NK-92 treated with Interleukin-12 subunit alpha and Interleukin-12 subunit beta, amount 100 ng/mL, for 24 hours (cell line): Measurements from ENCODE around the gene CD2.
A peak's percentile ranks its signal among the peaks of the same experiment; 100 is the strongest.

Source experiments
- DNase-seq: peaks from one replicate; lab custom pipeline; 2025; lab: John Stamatoyannopoulos, UW

Gene CD2

GRCh38 chr1:116760996-116761665 is 6.9 kb downstream of the CD2 start:
- no peak for DNase-seq

GRCh38 chr1:116762281-116762680 is 8.1 kb downstream of the CD2 start:
- no peak for DNase-seq

DNA sequence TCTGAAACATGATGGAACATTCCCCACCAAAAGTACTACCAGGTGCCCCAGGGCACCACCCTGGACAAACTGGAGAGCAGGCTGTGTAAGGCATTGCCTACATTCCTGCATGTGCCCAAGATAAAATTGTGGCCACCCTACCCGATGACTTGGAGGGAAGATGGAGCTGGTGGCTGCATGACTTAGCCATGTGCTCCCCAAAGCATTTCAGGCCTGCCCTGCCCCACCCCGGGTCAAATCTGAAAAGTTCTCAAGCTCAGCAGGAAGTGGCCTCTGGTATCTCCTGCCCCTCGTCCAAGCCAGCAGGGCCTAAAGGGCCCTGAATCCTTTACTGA is 8.5 kb downstream of the CD2 start:
- DNase-seq, result no peak

DNA sequence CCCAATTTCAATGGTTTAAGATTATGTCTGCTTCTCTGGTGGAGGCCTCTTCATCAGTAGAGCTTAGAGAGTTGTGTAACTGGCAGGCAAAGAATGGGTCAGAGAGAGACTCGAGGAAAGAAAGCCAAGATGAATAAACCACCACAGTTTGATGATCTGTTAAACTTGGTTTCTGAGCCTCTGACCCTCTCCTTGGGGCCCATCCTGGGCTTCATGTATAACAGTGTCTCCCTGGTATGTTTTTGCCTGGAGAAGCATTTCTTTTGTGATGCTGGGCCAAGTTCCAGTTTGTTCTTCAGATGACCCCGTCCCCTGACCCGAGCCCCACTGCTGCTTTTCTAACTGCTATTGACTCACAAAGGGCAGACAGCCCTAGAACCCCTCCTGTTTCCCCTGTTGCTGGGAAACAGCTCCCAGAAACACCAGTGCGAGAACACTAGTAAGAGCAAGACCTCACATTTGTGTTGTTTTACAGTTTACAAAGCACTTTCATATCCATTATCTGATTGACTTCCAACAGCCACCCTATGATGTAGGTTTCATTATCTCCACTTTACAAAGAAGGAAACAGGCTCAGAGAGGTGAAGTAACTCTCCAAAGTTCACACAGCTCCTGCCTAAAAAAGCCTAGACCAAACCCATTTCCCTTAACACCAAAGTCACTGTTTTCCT is 9.0 kb downstream of the CD2 start:
- no peak for DNase-seq

DNA sequence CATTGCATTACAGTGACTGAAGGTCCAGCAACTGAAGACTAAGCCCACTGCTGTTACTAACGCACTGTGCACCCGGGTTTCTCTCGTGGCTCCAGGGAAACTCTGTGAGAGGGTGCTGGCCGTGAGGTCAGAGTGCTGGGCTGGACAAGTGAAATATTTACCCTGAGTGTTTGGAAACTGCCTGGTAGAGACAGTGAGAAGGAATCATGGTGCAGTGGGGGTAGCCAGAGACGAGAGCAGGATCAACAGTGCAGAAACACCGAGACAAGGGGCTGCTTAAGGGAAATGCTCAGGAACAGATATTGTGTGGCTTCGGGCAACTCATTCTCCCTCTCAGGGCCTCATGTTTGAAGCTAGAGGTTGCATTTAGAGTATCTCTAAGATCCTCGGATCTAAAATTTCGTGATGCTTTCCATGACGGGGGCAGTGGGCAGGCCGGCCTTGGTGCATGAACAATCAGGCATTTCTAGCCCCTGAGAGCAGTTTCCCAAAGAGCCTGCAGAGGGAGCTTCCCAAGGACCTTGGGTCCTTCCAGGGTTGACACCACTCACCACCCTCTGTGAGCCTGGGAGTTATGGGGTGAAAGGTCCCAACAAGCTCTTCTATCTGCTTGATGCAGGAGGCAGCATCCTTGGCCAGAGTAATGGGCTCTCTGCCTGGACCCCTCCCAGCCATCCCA is 9.7 kb downstream of the CD2 start:
- peak; percentile 19 for DNase-seq

DNA sequence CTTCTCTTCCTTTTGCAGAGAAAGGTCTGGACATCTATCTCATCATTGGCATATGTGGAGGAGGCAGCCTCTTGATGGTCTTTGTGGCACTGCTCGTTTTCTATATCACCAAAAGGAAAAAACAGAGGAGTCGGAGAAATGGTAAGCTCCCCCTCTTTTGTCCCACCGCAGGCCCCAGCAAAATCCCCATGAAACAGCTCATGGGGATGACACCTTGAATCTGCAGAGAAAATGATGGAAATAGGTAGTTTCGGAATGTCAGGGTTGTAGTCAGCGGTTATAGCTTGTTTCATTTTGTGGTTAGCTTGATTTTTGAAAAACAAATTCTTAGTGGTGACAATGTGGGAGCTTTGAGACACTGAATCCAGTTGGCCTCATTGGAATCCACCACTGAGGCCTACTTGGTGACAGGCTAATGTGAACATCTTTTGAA is 10.3 kb downstream of the CD2 start:
- no peak for DNase-seq

DNA sequence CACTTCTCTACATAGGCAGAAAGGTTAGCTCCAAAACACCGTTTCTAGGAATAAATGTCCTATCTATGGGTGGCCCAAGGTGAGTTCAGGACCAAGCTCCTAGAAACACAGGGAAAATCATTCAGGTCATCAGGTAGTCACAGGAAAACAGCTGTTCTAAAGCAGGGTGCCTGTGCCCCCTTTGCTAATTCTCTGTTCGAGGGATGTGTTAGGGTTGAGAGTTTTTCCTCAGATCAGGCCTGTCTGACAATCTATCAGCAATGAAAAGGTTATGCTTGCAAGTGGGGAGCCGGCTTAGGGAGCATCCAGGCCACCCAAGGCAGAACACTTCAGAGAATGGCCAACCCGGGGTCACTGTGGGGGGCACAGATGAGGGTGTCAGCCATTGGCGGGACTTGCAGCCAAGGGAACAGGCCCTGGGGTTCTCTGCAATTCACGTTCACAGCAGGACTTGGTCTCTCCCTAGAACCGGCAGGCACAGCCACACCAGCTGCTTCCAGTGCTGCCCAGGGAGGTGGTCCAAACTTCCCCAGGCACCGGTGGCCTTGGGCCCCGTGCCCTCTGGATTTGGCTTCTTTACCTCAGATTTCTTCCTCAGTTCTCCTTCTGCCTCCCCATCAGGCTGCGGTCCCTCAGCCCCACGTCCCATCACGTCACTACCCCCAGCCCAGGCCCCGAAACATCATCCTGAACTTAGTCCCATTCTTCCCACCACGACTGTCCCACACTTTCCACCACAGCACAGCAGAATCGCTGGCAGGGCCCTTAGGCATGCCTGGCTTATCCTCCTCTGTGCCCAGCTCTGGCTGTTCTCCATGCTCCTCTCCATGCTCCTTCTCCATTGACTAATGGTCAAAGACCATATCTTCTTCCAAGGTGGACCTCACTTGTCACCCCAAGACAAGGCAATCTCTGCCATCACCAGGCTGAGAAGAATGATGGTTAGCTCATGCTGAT is 11.0 kb downstream of the CD2 start:
- DNase-seq, result no peak

- no peak for DNase-seq
Measured at GRCh38 chr1:116765962-116766361, 11.7 kb downstream of the CD2 start.

DNA sequence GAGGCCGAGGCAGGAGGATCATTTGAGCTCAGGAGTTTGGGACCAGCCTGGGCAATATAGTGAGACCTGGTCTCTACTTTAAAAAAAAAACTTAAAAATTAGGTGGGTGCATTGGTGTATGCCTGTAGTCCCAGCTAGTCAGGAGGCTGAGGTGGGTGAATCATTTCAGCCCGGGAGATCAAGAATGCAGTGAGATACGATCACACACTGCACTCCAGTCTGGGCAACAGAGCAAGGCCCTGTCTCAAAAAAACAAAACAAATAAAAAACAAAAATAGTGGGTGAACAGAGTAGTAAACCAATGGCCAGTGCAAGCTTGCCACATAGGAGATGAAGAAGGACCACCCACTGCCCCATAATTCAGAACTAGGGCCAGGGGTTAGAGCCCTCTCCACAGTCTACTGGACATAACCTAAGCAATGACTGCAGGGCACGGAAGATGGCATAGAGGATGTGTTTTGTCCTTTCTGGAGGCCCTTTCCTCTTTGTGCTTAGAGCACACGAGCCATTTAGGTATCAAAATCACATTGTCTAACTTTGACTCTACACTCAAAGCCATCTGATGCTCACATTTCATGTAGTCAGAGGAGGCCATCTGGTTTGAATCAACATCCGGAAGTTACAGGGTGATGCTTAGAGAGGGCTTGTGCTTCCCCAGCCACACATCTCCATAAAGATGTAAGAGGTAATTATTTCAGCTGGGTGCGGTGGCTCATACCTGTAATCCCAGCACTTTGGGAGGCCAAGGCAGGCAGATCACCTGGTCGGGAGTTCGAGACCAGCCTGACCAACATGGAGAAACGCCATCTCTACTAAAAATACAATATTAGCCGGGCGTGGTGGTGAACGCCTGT is 12.6 kb downstream of the CD2 start:
- no peak for DNase-seq

DNA sequence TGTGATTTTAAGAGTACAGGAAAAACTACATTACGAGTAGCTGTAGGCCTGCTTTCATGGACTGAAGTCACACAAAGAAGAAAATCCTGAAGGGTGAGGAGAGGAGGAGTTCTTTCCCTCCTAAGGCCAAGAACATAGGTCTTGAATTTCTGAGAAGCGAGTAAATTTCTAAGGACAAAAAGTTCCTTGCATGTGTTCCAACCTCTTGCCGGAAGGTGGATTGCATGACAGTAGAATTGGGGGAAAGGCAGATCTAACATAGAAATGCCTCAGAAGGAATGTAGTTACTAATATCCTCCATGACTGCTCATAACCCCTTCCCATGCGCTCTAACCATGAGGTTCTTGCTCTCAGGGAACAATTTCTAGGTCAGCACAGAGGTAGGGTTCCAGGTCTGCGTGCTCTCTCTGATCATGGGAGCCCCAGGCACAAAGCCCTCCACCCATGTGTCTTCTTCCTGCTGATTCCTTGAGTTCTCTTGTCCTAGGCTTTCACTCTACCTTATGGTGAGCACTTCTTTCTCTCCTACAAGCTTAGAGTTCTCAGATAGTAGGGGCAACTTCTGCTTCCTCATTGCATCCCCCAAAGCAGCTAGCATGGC is 13.7 kb downstream of the CD2 start:
- no peak for DNase-seq

GRCh38 chr1:116768416-116769103 is 14.3 kb downstream of the CD2 start:
- DNase-seq, result no peak

- DNase-seq, result no peak
Measured at GRCh38 chr1:116769104-116769452, 14.8 kb downstream of the CD2 start.

GRCh38 chr1:116769561-116769977 is 15.3 kb downstream of the CD2 start:
- DNase-seq, result peak; percentile 53

- DNase-seq, result no peak
Measured at GRCh38 chr1:116769994-116770393, 15.8 kb downstream of the CD2 start.

GRCh38 chr1:116770625-116771024 is 16.4 kb downstream of the CD2 start:
- no peak for DNase-seq

DNA sequence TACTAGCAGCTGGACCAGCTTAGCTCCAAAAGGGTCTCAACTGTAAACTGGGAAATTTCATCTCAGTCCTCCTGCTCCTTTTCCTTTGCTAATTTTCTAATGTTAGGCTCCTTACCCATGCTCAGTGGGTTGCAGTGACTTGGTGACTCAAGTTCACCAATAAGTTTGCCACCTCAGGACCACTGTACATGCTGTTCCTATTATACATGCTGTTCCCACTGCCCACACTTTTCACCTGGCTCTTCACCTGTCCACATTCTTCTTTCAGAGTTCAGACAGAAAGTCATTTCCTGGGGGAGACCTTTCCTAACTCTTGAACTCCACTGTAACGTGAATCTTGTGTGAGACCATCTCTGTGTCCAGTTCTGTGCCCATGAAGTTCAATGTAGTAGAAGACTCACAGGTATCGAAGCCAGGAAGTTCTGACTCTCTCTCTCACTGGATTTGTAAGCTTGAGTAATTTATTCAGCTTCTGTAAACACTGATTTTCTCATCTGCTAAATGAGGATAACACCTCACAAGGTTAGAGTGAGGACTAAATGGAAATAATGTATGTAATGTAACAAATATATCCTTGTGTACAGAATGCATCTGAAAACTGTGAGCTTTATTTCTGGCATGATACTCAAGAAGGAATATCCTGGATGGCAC is 17.9 kb downstream of the CD2 start:
- DNase-seq, result no peak

DNA sequence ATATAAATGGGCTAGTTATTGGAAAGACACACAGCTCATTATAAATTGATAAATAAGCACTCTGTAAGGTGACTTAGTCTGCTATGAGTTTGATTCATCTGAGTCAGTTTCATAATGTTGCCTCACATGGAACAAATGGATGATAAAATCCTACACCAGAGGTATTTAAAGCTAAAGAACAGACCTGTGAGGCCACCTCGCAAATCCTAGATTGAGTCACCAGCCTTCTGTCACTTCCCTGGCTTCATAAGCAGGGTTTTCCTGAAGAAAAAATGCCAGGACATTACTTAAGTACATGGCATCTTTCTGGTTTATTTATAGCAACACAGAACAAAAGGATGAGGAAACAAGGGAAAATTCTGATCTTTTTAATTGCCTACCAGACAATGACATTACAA is 18.4 kb downstream of the CD2 start:
- no peak for DNase-seq

DNA sequence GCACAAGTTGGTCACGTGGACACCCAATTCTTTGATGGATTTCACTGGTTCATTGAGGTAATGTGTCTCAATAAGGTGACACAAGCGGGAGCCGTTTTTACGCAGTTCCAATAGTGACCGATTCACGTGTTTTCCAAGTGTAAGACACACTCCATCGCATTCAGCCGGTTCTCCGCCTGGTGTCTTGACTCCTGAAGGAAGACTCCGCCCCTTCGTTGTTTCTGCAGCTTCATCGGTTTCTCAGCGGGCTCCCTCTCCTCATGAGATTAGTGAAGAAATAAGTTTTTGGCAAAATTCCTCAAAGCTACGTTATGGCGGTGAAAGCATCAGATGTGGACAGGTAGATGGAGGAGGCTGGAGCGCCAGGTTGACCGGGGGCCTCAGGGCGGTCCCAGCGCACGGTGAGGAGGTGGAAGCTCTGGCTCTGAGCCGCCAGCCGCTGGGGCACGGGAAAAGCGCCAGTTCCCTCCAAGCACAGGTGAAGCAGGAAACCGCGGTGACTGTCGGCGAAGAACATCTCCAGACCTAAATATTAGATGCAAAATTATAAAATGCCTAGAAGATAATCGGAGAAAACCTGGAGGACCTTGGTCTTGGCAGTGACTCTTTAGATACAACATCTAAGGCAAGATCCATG is 21.0 kb downstream of the CD2 start:
- no peak for DNase-seq
